SK-N-SH (cell line): ENCODE results near the gene SLC34A1.

ENCODE experiments used
- EP300 ChIP-seq, 2 experiments: IDR thresholded peaks; 2 replicates each; pipeline versions ENCODE4 v1.4.0 to v1.6.1; 2012; ENCODE audit warnings: borderline replicate concordance in 1 of 2, low read depth in 1 of 2, low read length in 1 of 2
- JUND ChIP-seq: IDR thresholded peaks from 2 replicates; pipeline ENCODE4 v1.4.0; 2012
- NFIC ChIP-seq: IDR thresholded peaks from 2 replicates; pipeline ENCODE4 v1.4.0; 2012; ENCODE audit warnings: borderline replicate concordance
- TCF12 ChIP-seq: IDR thresholded peaks from 2 replicates; pipeline ENCODE4 v1.4.0; 2012
- TF ChIP-seq, protein P1 (sequence below): fragments of 200-600 bp; sonication (generic); IDR thresholded peaks from 2 replicates; pipeline ENCODE4 v1.6.1; 2017; ENCODE audit warnings: antibody characterized with exemption, mild to moderate bottlenecking, moderate library complexity

DNA sequence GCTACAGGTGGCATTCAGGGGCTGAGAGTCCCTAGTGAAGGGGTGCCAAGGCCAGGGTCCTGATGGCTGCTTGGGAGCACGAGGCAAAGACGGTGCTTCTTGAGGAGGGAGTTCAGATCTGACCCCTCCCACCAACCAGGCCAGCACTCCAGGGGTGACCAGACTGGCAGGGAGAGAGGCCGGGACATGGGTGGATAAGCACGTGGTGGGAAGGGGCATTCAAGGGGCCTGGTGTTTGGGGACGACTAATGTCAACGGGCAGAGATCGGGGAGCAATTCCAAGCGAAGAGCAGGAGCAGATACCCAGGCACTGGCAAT lies 22.0 kb upstream of the SLC34A1 start:
- TF ChIP-seq, protein P1, sequence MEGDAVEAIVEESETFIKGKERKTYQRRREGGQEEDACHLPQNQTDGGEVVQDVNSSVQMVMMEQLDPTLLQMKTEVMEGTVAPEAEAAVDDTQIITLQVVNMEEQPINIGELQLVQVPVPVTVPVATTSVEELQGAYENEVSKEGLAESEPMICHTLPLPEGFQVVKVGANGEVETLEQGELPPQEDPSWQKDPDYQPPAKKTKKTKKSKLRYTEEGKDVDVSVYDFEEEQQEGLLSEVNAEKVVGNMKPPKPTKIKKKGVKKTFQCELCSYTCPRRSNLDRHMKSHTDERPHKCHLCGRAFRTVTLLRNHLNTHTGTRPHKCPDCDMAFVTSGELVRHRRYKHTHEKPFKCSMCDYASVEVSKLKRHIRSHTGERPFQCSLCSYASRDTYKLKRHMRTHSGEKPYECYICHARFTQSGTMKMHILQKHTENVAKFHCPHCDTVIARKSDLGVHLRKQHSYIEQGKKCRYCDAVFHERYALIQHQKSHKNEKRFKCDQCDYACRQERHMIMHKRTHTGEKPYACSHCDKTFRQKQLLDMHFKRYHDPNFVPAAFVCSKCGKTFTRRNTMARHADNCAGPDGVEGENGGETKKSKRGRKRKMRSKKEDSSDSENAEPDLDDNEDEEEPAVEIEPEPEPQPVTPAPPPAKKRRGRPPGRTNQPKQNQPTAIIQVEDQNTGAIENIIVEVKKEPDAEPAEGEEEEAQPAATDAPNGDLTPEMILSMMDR = no peak
- TF ChIP-seq JUND (no peak), TCF12 (no peak), EP300 (IDR thresholded peaks at IDR 0.05; ENCODE audit: borderline replicate concordance in 1 of 2, low read depth in 1 of 2, low read length in 1 of 2) (no peak), NFIC (no peak)
